ENCODE results near the gene CCDC33.

The CCDC33 gene

DNA sequence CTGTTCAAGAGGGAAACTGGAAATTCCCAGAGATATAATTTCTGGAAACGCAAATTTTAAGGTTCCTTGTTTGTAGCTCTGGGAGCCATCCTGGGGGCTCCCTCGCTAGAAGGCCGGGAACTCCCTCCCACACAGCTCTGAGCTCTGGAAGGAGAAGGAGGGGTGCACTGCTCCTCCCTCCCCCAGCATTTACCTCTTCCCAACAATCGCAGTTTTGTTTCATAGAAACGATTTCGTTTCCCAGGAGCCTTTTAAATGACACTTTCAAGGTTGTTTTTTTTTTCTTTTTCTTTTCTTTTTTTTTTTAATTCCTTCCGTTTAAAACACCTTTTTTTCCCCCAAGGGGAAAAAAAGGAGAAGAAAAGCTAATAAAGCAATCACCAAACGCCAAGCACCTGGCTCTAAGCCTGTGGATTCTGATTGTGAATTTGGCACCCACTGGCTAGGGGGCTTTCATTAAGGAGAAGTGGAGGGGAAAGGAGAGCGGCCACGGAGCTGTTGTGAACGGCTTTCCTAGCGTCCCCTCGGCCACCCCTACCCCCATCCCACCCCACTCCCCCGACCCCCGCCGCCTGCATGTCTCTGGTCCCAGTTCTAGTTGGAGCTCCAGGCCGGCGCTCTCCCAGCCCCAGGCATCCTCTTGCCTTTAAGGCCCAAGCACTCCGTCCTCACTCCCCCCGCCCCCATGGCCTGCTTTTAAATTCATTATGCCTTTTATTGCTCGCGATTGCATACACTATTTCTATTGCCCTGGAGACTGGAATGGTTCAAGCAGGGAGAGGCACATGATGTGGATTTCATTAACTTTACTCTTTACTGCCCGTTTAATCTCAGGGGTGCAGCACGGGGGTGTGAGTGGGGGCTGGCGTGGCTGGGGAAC is 13.6 kb upstream of the CCDC33 start:
- TF ChIP-seq, protein P1, sequence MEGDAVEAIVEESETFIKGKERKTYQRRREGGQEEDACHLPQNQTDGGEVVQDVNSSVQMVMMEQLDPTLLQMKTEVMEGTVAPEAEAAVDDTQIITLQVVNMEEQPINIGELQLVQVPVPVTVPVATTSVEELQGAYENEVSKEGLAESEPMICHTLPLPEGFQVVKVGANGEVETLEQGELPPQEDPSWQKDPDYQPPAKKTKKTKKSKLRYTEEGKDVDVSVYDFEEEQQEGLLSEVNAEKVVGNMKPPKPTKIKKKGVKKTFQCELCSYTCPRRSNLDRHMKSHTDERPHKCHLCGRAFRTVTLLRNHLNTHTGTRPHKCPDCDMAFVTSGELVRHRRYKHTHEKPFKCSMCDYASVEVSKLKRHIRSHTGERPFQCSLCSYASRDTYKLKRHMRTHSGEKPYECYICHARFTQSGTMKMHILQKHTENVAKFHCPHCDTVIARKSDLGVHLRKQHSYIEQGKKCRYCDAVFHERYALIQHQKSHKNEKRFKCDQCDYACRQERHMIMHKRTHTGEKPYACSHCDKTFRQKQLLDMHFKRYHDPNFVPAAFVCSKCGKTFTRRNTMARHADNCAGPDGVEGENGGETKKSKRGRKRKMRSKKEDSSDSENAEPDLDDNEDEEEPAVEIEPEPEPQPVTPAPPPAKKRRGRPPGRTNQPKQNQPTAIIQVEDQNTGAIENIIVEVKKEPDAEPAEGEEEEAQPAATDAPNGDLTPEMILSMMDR (IDR thresholded peaks at IDR 0.05; ENCODE audit: extremely low read depth, missing control alignments): no peak

DNA sequence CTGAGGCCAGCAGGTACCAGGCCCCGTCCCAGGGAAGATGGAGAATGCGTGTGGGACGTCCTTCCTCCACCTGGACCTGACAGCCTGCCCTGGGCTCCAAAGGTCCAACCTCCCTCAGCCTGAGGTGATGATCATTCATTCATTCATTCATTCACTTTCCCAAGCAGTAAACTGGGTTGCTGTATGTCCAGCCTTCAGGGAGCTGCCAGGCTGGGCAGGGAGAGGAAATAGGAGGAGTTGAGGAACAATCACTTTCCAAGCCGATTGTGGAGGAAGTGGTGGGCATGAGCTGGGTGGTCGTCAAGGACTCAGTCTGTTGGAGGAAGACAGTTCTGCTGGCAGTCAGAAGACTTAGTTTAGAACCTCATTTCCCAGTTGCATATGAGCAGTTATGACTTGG is 10.2 kb upstream of the CCDC33 start:
- no peak for DNase-seq (ENCODE audit: low spot score)
- TF ChIP-seq, protein P1 (IDR thresholded peaks at IDR 0.05; ENCODE audit: extremely low read depth, missing control alignments): no peak

More for the DNA sequence above, 13.6 kb upstream of the CCDC33 start:
- no peak for DNase-seq (ENCODE audit: low spot score)

DNA sequence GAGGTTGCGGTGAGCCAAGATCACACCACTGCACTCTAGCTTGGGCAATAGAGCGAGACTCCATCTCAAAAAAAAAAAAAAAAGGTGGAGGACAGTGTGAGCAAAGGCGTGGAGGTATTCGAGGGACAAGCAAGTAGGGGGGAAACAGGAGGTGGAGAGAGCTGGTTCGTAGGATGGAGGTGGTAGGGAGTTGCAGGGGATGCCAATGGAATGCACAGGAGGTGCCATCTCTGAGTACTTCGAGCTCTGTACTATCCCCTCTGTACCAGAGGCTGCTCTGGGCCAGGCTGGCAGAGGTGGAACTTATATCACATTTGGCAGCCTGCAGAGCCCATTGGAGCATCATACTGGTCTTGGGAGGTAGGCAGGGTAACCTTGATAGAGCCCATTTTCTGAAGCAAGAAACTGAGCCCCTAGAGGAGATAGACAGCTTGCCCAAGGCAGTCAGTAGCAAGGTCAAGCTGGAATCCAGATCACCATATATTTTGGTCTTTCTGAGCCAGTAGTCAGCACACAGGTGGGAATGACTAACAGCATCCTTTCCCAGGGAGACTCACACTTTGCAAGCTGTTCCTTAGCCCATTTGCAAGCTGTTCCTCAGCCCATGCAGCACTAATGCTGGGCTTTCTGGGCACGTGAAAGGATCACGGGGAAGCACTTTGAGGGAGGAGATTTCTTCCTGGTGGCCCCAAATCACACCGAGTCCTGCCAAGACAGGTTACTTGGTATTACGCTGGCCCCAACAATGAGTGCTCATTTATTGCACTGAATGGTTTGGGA is 9.2 kb upstream of the CCDC33 start:
- TF ChIP-seq, protein P1 (IDR thresholded peaks at IDR 0.05; ENCODE audit: extremely low read depth, missing control alignments): no peak
- no peak for DNase-seq (ENCODE audit: low spot score)

DNA sequence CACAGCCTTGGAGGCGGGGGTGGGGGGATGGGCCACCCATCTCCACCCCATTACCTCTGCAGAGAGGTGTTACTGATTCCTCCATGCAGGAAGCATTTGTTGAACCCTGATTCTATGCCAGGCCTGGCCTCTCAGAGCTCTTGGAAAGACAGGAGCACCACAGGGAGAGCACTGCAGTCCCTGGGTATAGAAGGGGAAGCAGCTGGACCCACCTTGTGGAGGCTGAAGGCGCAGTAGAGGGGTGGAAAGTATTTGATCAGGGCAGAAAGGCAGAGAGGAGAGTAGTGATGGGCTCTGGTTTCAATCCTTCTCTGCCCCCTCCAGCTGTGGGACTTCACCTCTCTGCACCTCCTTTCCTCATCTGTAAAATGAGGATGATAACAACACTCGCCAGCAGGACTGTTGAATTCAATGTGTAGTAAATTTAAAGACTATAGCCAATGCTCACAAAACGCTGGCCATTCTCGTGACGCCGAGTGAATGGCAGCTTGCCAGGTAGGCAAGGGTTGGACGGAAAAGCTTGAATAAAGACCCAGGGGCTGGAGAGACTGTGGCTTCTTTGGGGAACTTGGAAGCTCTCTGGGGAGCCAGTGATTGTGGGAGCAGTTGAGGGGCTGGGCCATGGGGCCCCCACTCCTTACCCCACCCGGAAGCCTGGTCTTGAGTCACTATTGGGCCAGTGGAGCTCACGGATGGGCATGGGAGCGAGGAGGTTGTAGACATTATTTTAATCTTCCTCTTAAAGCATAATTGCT is 8.0 kb upstream of the CCDC33 start:
- DNase-seq (ENCODE audit: low spot score): no peak

DNA sequence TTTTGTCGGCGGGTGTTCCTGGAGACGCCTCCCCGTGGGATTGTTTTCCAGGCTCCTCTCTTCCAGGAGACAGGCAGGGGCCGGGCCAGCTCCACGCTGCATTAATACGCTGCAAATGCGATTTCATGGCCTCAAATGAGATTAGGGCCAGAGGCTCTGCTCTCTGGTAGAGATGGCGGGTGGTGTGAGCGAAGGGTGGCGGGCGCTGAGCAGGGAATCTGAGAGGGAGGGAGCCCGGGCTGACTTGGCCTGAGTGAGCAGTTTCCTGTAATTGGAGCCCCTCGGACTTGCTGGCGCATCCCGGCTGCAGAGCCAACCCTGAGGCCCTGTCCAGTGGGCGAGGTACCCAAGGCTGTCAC is 7.4 kb upstream of the CCDC33 start:
- DNase-seq (ENCODE audit: low spot score): no peak

More for the DNA sequence above, 8.0 kb upstream of the CCDC33 start:
- TF ChIP-seq, protein P1 (IDR thresholded peaks at IDR 0.05; ENCODE audit: extremely low read depth, missing control alignments): no peak

DNA sequence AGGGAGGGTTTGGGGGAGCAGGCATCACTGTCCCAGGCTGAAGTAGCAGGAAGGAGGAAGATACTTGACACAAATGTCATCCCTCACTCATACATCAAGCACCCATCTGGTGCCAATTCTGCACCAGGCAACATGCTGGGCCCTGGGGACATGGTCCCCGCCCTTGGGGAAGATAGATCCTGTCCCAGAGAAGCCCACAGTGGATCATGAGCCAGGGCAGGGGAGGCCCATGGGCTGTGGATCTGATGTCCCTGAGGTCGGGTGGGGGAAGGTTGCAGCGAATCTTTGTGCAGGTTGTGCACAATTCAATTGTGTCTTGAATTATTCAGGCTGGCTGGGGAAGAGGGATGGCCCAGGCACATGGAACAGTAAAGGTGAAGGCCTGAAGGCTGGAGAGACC is 6.4 kb upstream of the CCDC33 start:
- DNase-seq (ENCODE audit: low spot score): no peak
- TF ChIP-seq, protein P1 (IDR thresholded peaks at IDR 0.05; ENCODE audit: extremely low read depth, missing control alignments): no peak

More for the DNA sequence above, 7.4 kb upstream of the CCDC33 start:
- TF ChIP-seq, protein P1 (IDR thresholded peaks at IDR 0.05; ENCODE audit: extremely low read depth, missing control alignments): no peak

Measured in GM20000 (cell line).